Caco-2 (cell line): ENCODE measurements around the gene KLF16. TPM values are rescaled to one million over a fixed set of nuclear protein-coding genes. Genes with fewer than 3 reads are reported as not detected.
"Not testable (repeated sequence)": the region's sequence is repeated elsewhere in the genome, so short reads cannot be mapped to it uniquely, and the experiment has no call there.

Experiments used
- BruUV-seq: library from RNA; stranded (reverse); fragments of 400-500 nt; replicated peaks from 2 replicates; lab custom pipeline; 2021; lab: Mats Ljungman, UMichigan
- CTCF ChIA-PET: fragments of 300-600 bp; sonication (Branson Sonifier 250); formaldehyde crosslinking; loops from one replicate; lab custom pipeline; 2022; ENCODE audit warnings: antibody characterized with exemption; lab: Charles Lee
- POLR2A ChIA-PET: fragments of 300-600 bp; sonication (Branson Sonifier 250); formaldehyde crosslinking; loops from one replicate; lab custom pipeline; 2022; ENCODE audit warnings: antibody characterized with exemption; lab: Charles Lee
- DNase-seq, 2 experiments: peaks; one replicate each; pipeline versions ENCODE4 v3.0.0 to v3.0.0-alpha.2; 2020 to 2022
- H3K27me3 ChIP-seq: replicated peaks from 2 replicates; pipeline ENCODE4 v1.6.0; 2011; ENCODE audit warnings: low read length; ENCODE audit not compliant: control insufficient read depth, insufficient read depth
- H3K36me3 ChIP-seq: 2 replicates; pipeline ENCODE4 v1.5.1; 2011; ENCODE audit warnings: low read length; ENCODE audit not compliant: control insufficient read depth, insufficient read depth
- H3K4me1 ChIP-seq: fragments of 250-450 bp; sonication (Bioruptor Pico); 2 replicates; pipeline ENCODE4 v1.5.1; 2020; ENCODE audit warnings: mild to moderate bottlenecking
- H3K4me3 ChIP-seq: 2 replicates; pipeline ENCODE4 v1.5.1; 2011; ENCODE audit warnings: low read depth, mild to moderate bottlenecking, control low read depth, low read length
- H3K9me3 ChIP-seq: fragments of 250-450 bp; sonication (Bioruptor Pico); 2 replicates; pipeline ENCODE4 v1.5.1; 2020; ENCODE audit warnings: mild to moderate bottlenecking, moderate library complexity
- H3K27ac Mint-ChIP-seq: one replicate; pipeline ENCODE4 v1.8.0; 2022; ENCODE audit warnings: mixed read lengths; ENCODE audit not compliant: unreplicated experiment
- H3K27me3 Mint-ChIP-seq: one replicate; pipeline ENCODE4 v1.8.0; 2022; ENCODE audit warnings: mixed read lengths; ENCODE audit not compliant: insufficient read depth, unreplicated experiment
- H3K36me3 Mint-ChIP-seq: one replicate; pipeline ENCODE4 v1.8.0; 2022; ENCODE audit warnings: mild to moderate bottlenecking, mixed read lengths; ENCODE audit not compliant: insufficient read depth, unreplicated experiment
- H3K4me1 Mint-ChIP-seq: one replicate; pipeline ENCODE4 v1.8.0; 2022; ENCODE audit warnings: low read depth, mixed read lengths; ENCODE audit not compliant: unreplicated experiment
- H3K4me3 Mint-ChIP-seq: one replicate; pipeline ENCODE4 v1.8.0; 2022; ENCODE audit warnings: mild to moderate bottlenecking, moderate library complexity, mixed read lengths; ENCODE audit not compliant: unreplicated experiment
- H3K9me3 Mint-ChIP-seq: one replicate; pipeline ENCODE4 v1.8.0; 2022; ENCODE audit warnings: mixed read lengths; ENCODE audit not compliant: unreplicated experiment
- intact Hi-C: fragments of 100-400 bp; cut with micrococcal nuclease; formaldehyde crosslinking; loops from one replicate; pipeline ENCODE4 v1.10.0; 2022; ENCODE audit not compliant: unreplicated experiment
- total RNA-seq: library from RNA; stranded (reverse); gene quantifications from 2 replicates; pipeline ENCODE4 v1.2.3, GENCODE V29; 2022
- TF ChIP-seq, protein P1 (sequence below), 2 experiments: fragments of 200-600 bp in 1 of 2; IDR thresholded peaks; 1 replicate in 1 of 2; 2 replicates in 1 of 2; pipeline versions ENCODE4 v1.5.1 to v1.8.0; 2011 to 2022; ENCODE audit warnings: antibody characterized with exemption in 1 of 2, control low read depth in 1 of 2, inconsistent platforms in 1 of 2, low read depth in 1 of 2, low read length in 1 of 2, mild to moderate bottlenecking in 1 of 2, moderate library complexity in 1 of 2; ENCODE audit not compliant: insufficient read depth in 1 of 2, severe bottlenecking in 1 of 2, unreplicated experiment in 1 of 2

The KLF16 gene
- total RNA-seq, 1 experiment from 2014 or later: 26.8 TPM

DNA sequence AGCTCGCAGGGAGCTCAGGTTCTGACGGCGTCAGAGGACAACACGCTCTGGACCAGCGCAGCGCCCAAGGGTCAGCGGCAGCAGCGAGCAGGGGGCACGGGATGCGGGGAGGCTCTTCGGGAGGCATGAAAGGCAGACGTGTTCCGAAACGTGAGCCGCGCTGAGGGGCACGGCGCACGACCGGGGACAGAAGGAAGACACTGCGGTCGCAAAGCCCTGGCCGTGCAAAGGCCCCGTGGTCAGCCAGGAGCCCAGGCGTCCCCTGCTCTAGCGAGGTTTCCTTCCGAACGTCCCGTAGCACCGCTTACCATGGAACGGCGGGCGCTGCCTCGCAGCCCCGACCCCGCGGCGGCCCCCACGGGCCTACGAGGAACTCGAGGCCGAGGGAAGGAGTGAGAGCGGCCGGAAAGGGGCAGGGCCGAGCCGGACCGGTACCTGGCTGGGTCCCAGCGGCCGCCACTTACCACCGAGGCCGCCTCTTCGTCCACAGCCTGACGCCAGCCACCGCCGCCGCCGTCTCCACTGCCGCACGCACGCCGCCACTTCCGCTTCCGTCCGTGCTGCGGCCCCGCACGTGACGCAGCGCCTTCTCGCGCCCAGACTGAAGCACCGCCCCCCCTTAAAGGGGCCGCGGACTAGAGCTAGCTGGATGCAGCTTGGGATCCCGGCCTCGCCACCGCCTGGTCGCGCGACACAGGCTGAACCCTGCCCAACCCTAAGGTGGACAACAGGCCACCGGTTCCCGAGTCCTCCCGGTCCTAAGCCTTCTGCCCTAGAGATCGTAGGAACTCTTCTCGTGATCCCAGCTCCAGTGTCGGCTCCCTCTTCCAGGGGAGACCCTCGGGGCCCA lies 12.5 kb upstream of the KLF16 start:
- POLR2A ChIA-PET: interaction anchor here (0.5 to 1.0 kb wide), 9 partner anchors 9 to 385 kb away, joined by 3 to 12 read pairs (median 4); partner anchors contain the start of genes ABHD17A, ADAT3, REEP6 and SCAMP4
- TF ChIP-seq, protein P1, sequence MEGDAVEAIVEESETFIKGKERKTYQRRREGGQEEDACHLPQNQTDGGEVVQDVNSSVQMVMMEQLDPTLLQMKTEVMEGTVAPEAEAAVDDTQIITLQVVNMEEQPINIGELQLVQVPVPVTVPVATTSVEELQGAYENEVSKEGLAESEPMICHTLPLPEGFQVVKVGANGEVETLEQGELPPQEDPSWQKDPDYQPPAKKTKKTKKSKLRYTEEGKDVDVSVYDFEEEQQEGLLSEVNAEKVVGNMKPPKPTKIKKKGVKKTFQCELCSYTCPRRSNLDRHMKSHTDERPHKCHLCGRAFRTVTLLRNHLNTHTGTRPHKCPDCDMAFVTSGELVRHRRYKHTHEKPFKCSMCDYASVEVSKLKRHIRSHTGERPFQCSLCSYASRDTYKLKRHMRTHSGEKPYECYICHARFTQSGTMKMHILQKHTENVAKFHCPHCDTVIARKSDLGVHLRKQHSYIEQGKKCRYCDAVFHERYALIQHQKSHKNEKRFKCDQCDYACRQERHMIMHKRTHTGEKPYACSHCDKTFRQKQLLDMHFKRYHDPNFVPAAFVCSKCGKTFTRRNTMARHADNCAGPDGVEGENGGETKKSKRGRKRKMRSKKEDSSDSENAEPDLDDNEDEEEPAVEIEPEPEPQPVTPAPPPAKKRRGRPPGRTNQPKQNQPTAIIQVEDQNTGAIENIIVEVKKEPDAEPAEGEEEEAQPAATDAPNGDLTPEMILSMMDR (IDR thresholded peaks at IDR 0.05; ENCODE audit: insufficient read depth in 1 of 2, low read depth in 1 of 2, low read length in 1 of 2, severe bottlenecking in 1 of 2, unreplicated experiment in 1 of 2): no peak

DNA sequence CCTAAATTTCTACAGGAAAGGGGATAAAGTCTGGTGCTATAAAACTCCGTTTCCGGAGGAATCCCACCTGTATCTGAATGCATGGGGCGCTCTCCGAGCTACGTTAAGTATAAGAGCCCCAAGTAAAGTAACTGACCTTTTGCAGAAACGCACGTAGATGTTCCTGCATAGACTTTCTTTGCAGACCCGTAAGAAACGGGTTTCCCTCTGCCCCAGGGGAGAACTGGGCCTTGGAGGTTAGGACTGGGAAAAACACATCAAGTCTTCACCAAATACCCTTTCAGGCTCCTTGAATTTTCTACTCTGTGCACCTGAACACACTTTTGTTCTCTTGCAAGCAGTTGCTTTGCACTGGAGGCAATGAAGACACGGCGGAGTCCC lies 11.9 kb upstream of the KLF16 start:
- H3K9me3 ChIP-seq, H3K27me3 ChIP-seq, H3K27me3 Mint-ChIP-seq, H3K4me1 Mint-ChIP-seq, H3K9me3 Mint-ChIP-seq, H3K36me3 ChIP-seq, intact Hi-C loops, DNase-seq, BruUV-seq: not testable (repeated sequence)
- POLR2A ChIA-PET: interaction anchor here (0.6 to 0.9 kb wide), 3 partner anchors 10 to 73 kb away, joined by 3 to 12 read pairs (median 4); partner anchors contain the start of gene ABHD17A
- H3K4me1 ChIP-seq: peaks cover 15% of the 10 kb centered on the region
- Mint-ChIP-seq H3K36me3 (peaks cover 26% of the 10 kb centered on the region), H3K4me3 (peak overlapping the region; percentile 91), H3K27ac (peak overlapping the region; percentile 87)
- CTCF ChIA-PET: interaction anchor here (1.2 kb wide), 1 partner anchor 11 kb away, joined by 5 read pairs; no protein-coding TSS in a partner anchor
- peak overlapping the region; percentile 100 for H3K4me3 ChIP-seq

More for the DNA sequence above, 12.5 kb upstream of the KLF16 start:
- CTCF ChIA-PET: interaction anchor here (0.9 to 1.3 kb wide), 5 partner anchors 9 to 22 kb away, joined by 4 to 8 read pairs (median 5); partner anchors contain the start of gene ABHD17A
- Mint-ChIP-seq H3K4me1 (peaks cover 8% of the 10 kb centered on the region), H3K36me3 (peaks cover 26% of the 10 kb centered on the region), H3K27ac (peak overlapping the region; percentile 87), H3K27me3 (no peaks in the 10 kb centered on the region), H3K9me3 (no peaks in the 10 kb centered on the region), H3K4me3 (peak overlapping the region; percentile 91)
- no peaks in the 10 kb centered on the region for H3K27me3 ChIP-seq
- intact Hi-C loops: no loop called here
- peaks cover 15% of the 10 kb centered on the region for H3K4me1 ChIP-seq
- H3K36me3 ChIP-seq: no peaks in the 10 kb centered on the region; the same call in 1 of the 2 replicates
- H3K4me3 ChIP-seq: peak overlapping the region; percentile 100
- DNase-seq: peak; percentile 84 to 89
- BruUV-seq: TSS peak; percentile 65
- H3K9me3 ChIP-seq: no peaks in the 10 kb centered on the region

DNA sequence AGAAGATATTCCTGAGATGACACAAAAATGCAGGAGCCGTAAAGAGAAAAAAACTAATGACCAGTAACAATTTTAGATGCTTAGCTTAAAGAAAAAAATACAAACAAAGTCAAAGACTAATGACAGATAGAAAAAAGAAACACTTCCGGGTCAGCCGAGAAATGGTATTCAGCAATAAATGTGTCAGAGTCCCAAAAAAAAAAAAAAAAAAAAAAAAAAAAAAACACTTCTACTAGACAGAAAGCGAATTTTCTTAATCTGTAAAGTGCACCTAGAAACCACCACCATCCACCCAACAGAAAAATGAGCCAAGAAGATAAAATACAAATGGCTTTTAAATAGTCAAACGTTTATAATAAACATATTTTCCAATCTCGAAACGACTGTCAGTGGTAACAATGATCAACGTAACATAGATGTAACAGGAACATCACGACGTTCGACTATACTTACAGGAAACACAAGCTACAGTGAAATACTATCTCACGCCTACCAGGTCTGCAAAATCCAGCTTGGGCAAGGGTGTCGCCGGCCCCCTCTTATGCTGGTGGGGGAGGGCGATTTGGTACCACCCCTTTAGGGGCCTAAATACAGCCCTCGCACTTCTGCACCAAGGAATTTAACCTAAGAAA lies 11.3 kb upstream of the KLF16 start:
- H3K27ac Mint-ChIP-seq: peak overlapping the region; percentile 87
- BruUV-seq: no TSS peak
- H3K9me3 ChIP-seq: no peaks in the 10 kb centered on the region
- no peaks in the 10 kb centered on the region for H3K27me3 Mint-ChIP-seq
- POLR2A ChIA-PET: interaction anchor here (0.6 to 0.9 kb wide), 3 partner anchors 10 to 74 kb away, joined by 3 to 12 read pairs (median 4); partner anchors contain the start of gene ABHD17A
- H3K4me3 Mint-ChIP-seq: peak overlapping the region; percentile 91
- CTCF ChIA-PET: interaction anchor here (0.6 to 1.2 kb wide), 2 partner anchors 10 to 14 kb away, joined by 3 to 5 read pairs; no protein-coding TSS in a partner anchor
- H3K4me3 ChIP-seq: peak overlapping the region; percentile 100
- no peaks in the 10 kb centered on the region; the same call in 1 of the 2 replicates for H3K36me3 ChIP-seq
- H3K36me3 Mint-ChIP-seq: peaks cover 26% of the 10 kb centered on the region
- peaks cover 8% of the 10 kb centered on the region for H3K4me1 Mint-ChIP-seq
- H3K9me3 Mint-ChIP-seq: no peaks in the 10 kb centered on the region
- no peak for DNase-seq
- peaks cover 15% of the 10 kb centered on the region for H3K4me1 ChIP-seq
- TF ChIP-seq, protein P1 (IDR thresholded peaks at IDR 0.05; ENCODE audit: insufficient read depth in 1 of 2, low read depth in 1 of 2, low read length in 1 of 2, severe bottlenecking in 1 of 2, unreplicated experiment in 1 of 2): no peak
- intact Hi-C loops: no loop called here
- H3K27me3 ChIP-seq: no peaks in the 10 kb centered on the region
